HEK293 (cell line): ENCODE measurements around the gene AKAP6.

ENCODE experiments used
- CTCF ChIA-PET: fragments of 350-600 bp; formaldehyde crosslinking; extraction: SDS; loops from one replicate; lab custom pipeline; 2021; ENCODE audit warnings: antibody characterized with exemption; lab: Yijun Ruan, JAX
- POLR2A ChIA-PET: fragments of 300-600 bp; formaldehyde crosslinking; extraction: SDS; loops from one replicate; lab custom pipeline; 2020; ENCODE audit warnings: antibody characterized with exemption, inconsistent platforms; lab: Yijun Ruan, JAX
- H3K27ac ChIP-seq: fragments of 200-500 bp; sonication (Bioruptor generic); 2 replicates; pipeline ENCODE4 v1.5.1; 2014; ENCODE audit warnings: low read depth, low read length, control low read depth, inconsistent platforms; ENCODE audit errors: extremely low read depth
- H3K36me3 ChIP-seq, 2 experiments: fragments of 200-500 bp in 1 of 2; sonication (Bioruptor generic) in 1 of 2; 1 replicate in 1 of 2; 2 replicates in 1 of 2; pipeline ENCODE4 v1.5.1; 2014 to 2017; ENCODE audit warnings: inconsistent platforms in 2 of 2, low read length in 2 of 2; ENCODE audit not compliant: control insufficient read depth in 2 of 2, insufficient read depth in 1 of 2
- H3K4me1 ChIP-seq: fragments of 200-500 bp; sonication (Bioruptor generic); 2 replicates; pipeline ENCODE4 v1.5.1; 2014; ENCODE audit warnings: mild to moderate bottlenecking, low read length, inconsistent platforms; ENCODE audit not compliant: control insufficient read depth, insufficient read depth
- H3K4me3 ChIP-seq: 2 replicates; pipeline ENCODE4 v1.5.1; 2011; ENCODE audit warnings: low read depth, mild to moderate bottlenecking, control low read depth, low read length, moderate library complexity
- H3K9me3 ChIP-seq: fragments of 200-500 bp; sonication (Bioruptor generic); 2 replicates; pipeline ENCODE4 v1.5.1; 2014; ENCODE audit warnings: low read depth, low read length, inconsistent platforms; ENCODE audit not compliant: control insufficient read depth, insufficient read depth
- HIC1 ChIP-seq: fragments of 450-650 bp; formaldehyde crosslinking; IDR thresholded peaks from 2 replicates; pipeline ENCODE4 v1.5.1; 2016; ENCODE audit warnings: missing biosample characterization, missing genetic modification characterization
- HOXC10 ChIP-seq: sonication (generic); formaldehyde crosslinking; IDR thresholded peaks from 2 replicates; pipeline ENCODE4 v1.8.1; 2023; ENCODE audit warnings: mild to moderate bottlenecking, missing genetic modification reagents
- OVOL3 ChIP-seq: fragments of 450-650 bp; formaldehyde crosslinking; IDR thresholded peaks from 2 replicates; pipeline ENCODE4 v1.5.1; 2016; ENCODE audit warnings: missing biosample characterization, missing genetic modification characterization
- SCRT2 ChIP-seq: fragments of 450-650 bp; formaldehyde crosslinking; IDR thresholded peaks from 2 replicates; pipeline ENCODE4 v1.5.1; 2016; ENCODE audit warnings: missing biosample characterization, missing genetic modification characterization
- ZBTB8A ChIP-seq: fragments of 450-650 bp; formaldehyde crosslinking; IDR thresholded peaks from 2 replicates; pipeline ENCODE4 v1.5.1; 2016; ENCODE audit warnings: missing biosample characterization, missing genetic modification characterization
- ZEB2 ChIP-seq: fragments of 450-650 bp; formaldehyde crosslinking; IDR thresholded peaks from 2 replicates; pipeline ENCODE4 v1.5.1; 2016; ENCODE audit warnings: missing biosample characterization, missing genetic modification characterization
- ZNF10 ChIP-seq: fragments of 450-650 bp; formaldehyde crosslinking; IDR thresholded peaks from 2 replicates; pipeline ENCODE4 v1.5.1; 2017; ENCODE audit warnings: missing biosample characterization, missing genetic modification characterization
- ZNF157 ChIP-seq: fragments of 450-650 bp; formaldehyde crosslinking; IDR thresholded peaks from 2 replicates; pipeline ENCODE4 v1.5.1; 2016; ENCODE audit warnings: missing biosample characterization, missing genetic modification characterization
- ZNF175 ChIP-seq: fragments of 450-650 bp; formaldehyde crosslinking; IDR thresholded peaks from 2 replicates; pipeline ENCODE4 v1.5.1; 2016; ENCODE audit warnings: missing biosample characterization, missing genetic modification characterization
- ZNF280C ChIP-seq: fragments of 450-650 bp; formaldehyde crosslinking; IDR thresholded peaks from 2 replicates; pipeline ENCODE4 v1.5.1; 2016; ENCODE audit warnings: missing biosample characterization, missing genetic modification characterization
- ZNF362 ChIP-seq: fragments of 450-650 bp; formaldehyde crosslinking; IDR thresholded peaks from 2 replicates; pipeline ENCODE4 v1.5.1; 2016; ENCODE audit warnings: missing biosample characterization, missing genetic modification characterization
- ZNF394 ChIP-seq: fragments of 450-650 bp; formaldehyde crosslinking; IDR thresholded peaks from 2 replicates; pipeline ENCODE4 v1.5.1; 2016; ENCODE audit warnings: missing biosample characterization, missing genetic modification characterization, mild to moderate bottlenecking, moderate library complexity, borderline replicate concordance
- ZNF398 ChIP-seq: fragments of 450-650 bp; formaldehyde crosslinking; IDR thresholded peaks from 2 replicates; pipeline ENCODE4 v1.5.1; 2017; ENCODE audit warnings: missing biosample characterization, missing genetic modification characterization
- ZNF423 ChIP-seq: fragments of 450-650 bp; formaldehyde crosslinking; IDR thresholded peaks from 2 replicates; pipeline ENCODE4 v1.5.1; 2016; ENCODE audit warnings: missing biosample characterization, missing genetic modification characterization
- ZNF426 ChIP-seq: fragments of 450-650 bp; formaldehyde crosslinking; IDR thresholded peaks from 2 replicates; pipeline ENCODE4 v1.5.1; 2017; ENCODE audit warnings: missing biosample characterization, missing genetic modification characterization, mild to moderate bottlenecking, inconsistent platforms, moderate library complexity
- ZNF488 ChIP-seq: fragments of 450-650 bp; formaldehyde crosslinking; IDR thresholded peaks from 2 replicates; pipeline ENCODE4 v1.5.1; 2016; ENCODE audit warnings: missing biosample characterization, missing genetic modification characterization
- ZNF549 ChIP-seq: fragments of 450-650 bp; IDR thresholded peaks from 2 replicates; pipeline ENCODE4 v1.5.1; 2018; ENCODE audit warnings: missing biosample characterization, missing genetic modification characterization, mild to moderate bottlenecking, inconsistent platforms, moderate library complexity
- ZNF704 ChIP-seq: fragments of 450-650 bp; formaldehyde crosslinking; IDR thresholded peaks from 2 replicates; pipeline ENCODE4 v1.5.1; 2016; ENCODE audit warnings: missing biosample characterization, missing genetic modification characterization
- ZNF76 ChIP-seq: fragments of 450-650 bp; formaldehyde crosslinking; IDR thresholded peaks from 2 replicates; pipeline ENCODE4; 2016; ENCODE audit warnings: low read depth, missing biosample characterization, missing genetic modification characterization, borderline replicate concordance

The AKAP6 gene

GRCh38 chr14:32470161-32470715 is 141.1 kb downstream of the AKAP6 start:
- Histone ChIP-seq H3K27ac (no peak overlapping the region), H3K4me3 (no peak overlapping the region), H3K9me3 (no peaks in the 10 kb centered on the region), H3K4me1 (0 out of 2 replicates have a peak, but pooled peaks cover 2% of the 10 kb centered on the region), H3K36me3 (no peaks in the 10 kb centered on the region)
- ChIA-PET CTCF (interaction anchor here (0.7 to 3.2 kb wide), 7 partner anchors 25 to 535 kb away, joined by 3 to 24 read pairs (median 4); no protein-coding TSS in a partner anchor), POLR2A (no interaction called here)
- TF ChIP-seq SCRT2 (no peak), ZNF704 (tag by site-specific recombination) (no peak), ZNF549 (tag by site-specific recombination) (no peak), ZNF398 (tag by site-specific recombination) (no peak)

- POLR2A ChIA-PET = no interaction called here
- Histone ChIP-seq H3K36me3 (no peaks in the 10 kb centered on the region), H3K9me3 (no peaks in the 10 kb centered on the region), H3K4me3 (no peak overlapping the region), H3K4me1 (0 out of 2 replicates have a peak, but pooled peaks cover 2% of the 10 kb centered on the region), H3K27ac (no peak overlapping the region)
- TF ChIP-seq ZNF394 (tag by site-specific recombination) = no peak
- no peak for TF ChIP-seq OVOL3 (tag by site-specific recombination)
- TF ChIP-seq ZNF175 (tag by site-specific recombination) = no peak
- TF ChIP-seq HOXC10 = no peak
- TF ChIP-seq ZNF423 (tag by site-specific recombination) = no peak
- TF ChIP-seq ZNF280C (tag by site-specific recombination) = no peak
- TF ChIP-seq ZNF76 (tag by site-specific recombination) = no peak
- no peak for TF ChIP-seq HIC1 (tag by site-specific recombination)
- TF ChIP-seq ZBTB8A (tag by site-specific recombination) = no peak
- no peak for TF ChIP-seq ZNF10 (tag by site-specific recombination)
- TF ChIP-seq ZNF157 = no peak
- TF ChIP-seq ZEB2 (tag by site-specific recombination) = no peak
- no peak for TF ChIP-seq ZNF426 (tag by site-specific recombination)
- TF ChIP-seq ZNF488 (tag by site-specific recombination) = no peak
- no peak for TF ChIP-seq ZNF362
- CTCF ChIA-PET = interaction anchor here (1.0 to 3.2 kb wide), 5 partner anchors 26 to 536 kb away, joined by 3 to 24 read pairs (median 4); no protein-coding TSS in a partner anchor
Observed at GRCh38 chr14:32471181-32471580, 142.1 kb downstream of the AKAP6 start.
